Mucosa of gallbladder (tissue), 1 donor: ENCODE measurements around the gene UBA1. TPM values are rescaled to one million over a fixed set of nuclear protein-coding genes. Genes with fewer than 3 reads are reported as not detected.
"Not testable (repeated sequence)": the region's sequence is repeated elsewhere in the genome, so short reads cannot be mapped to it uniquely, and the experiment has no call there.

ENCODE experiments used
- DNase-seq: peaks from one replicate; pipeline ENCODE4 v3.0.0-alpha.2; 2020; ENCODE audit warnings: low spot score
- total RNA-seq: library from RNA; stranded (reverse); gene quantifications from one replicate; pipeline ENCODE4 v1.2.1, GENCODE V29; 2021
- donor health status: DM: no; HTN: no; CAD: no.

UBA1 gene
- total RNA-seq, 1 donor from 2014 or later: 252 TPM

DNA sequence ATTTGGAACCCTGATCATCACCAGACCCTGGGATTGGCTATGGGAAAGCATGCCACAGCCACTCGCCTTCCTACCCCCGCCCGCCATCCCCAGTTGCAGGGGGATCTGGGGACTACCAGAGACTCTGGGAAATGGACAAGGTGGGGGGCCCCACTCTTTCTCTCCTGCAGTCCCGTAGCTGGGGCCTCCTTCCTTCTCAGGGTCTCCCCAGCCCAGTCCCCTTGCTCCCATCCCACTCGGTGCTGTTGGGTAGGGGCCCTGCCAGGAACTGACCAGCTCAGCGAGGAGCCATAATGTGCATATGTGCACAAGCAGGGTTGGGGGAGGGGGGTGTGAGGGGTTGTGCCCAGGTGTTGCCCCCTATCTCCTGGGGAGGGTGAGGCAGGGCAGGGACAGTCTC, 35.8 kb downstream of the UBA1 start:
- no peak for DNase-seq

DNA sequence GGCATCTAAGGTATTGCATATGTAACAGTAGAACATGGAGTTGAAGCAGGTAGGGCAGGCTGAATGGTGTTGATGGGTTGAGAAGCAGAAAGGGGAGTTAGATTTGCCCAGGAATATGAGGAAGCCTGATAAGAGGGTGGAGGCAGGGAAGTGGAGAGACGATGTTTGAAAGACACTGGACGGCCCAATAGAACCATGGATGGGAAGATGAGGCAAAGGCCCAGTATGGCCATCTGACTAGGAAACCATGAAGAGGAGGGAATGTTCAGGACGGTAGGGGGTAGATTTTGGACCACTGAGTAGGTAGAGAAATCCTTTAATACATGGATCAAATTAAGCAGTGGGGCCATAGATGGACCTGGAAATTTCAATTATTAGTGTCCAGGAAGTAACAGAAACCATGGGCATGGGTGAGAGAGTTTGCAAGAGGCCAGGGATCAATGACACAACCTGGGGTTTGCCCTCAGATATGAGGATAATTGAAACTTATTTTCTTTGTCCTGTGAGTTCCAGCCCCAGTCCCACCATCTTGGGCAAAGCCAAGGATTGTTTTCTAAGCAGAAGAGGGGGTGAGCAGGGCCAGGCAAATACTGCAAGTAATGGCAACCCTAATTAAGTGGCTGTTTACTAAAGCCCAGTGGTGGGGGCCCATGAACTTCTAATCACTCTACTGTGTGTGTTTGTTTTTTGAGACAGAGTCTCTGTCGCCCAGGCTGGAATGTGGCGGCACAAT, 36.7 kb downstream of the UBA1 start:
- DNase-seq: no peak

DNA sequence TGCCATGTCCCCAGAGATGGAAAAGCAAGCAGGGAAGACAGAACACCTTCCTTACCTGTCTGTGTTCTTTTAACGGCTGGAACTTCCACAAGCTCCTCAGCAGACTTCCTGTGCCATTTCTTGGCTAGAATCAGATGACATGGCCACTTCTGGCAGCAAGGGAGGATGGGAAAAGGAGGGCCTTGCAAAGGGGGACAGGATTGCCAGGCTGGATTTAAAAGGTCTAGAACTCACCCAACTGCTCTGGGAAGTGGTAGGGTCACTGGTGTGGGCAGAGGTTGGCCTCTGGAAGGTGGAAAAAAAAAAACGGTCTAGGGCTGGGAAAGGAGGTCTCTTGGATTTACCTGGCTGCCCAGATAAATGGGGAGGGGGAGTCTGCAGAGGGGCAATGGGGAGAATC, 37.5 kb downstream of the UBA1 start:
- DNase-seq: no peak

DNA sequence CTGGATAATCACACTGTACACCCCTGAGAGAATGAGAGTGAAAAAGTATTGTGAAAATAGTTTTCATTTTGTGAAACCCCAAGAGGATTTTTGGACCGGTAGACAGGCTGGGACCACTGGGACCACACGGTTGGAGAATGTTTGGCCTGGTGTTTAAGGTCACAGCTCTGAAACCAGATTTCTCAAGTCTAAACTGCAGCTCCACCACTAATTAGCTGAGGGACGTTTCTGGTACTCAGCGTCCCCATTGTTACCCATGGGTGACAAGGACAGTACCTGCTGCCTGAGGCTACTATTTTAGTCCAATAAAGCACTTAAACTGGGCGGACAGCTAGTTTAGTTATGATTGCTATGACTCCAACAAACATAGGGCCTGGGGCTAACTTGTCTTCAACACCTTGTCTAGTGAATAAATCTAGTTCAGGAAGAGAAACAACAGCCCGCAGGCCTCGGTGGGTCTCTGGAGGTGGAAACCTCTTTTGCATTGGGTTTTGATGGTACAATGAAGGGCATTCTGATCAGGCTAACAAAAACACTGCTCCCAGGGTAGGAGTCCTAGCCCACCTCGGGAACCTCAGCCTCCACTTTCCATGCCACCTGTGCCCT, 38.7 kb downstream of the UBA1 start:
- DNase-seq: no peak

DNA sequence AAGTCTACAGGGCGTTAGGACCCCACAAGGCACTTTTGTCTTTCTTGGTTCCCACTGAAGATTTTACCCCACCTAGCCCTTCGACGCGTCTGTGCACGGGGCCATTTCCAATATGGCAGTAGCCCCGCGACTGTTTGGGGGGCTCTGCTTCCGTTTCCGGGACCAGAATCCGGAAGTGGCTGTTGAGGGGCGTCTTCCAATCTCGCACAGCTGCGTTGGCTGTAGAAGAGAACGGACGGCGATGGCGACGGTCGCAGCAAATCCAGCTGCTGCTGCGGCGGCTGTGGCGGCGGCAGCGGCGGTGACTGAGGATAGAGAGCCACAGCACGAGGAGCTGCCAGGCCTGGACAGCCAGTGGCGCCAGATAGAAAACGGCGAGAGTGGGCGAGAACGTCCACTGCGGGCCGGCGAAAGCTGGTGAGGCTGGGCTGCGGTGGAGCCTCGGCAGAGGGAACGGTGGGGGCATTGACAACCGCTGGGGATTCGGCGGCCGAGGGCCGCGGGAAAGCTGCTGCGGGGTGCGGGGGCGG, 39.2 kb downstream of the UBA1 start, which contains the start of gene USP11:
Gene USP11 (plus strand): TSS at position 207 of the 530 bp plus-strand sequence. CDS start 35 bp downstream, at position 242.
- peak; percentile 43 for DNase-seq

DNA sequence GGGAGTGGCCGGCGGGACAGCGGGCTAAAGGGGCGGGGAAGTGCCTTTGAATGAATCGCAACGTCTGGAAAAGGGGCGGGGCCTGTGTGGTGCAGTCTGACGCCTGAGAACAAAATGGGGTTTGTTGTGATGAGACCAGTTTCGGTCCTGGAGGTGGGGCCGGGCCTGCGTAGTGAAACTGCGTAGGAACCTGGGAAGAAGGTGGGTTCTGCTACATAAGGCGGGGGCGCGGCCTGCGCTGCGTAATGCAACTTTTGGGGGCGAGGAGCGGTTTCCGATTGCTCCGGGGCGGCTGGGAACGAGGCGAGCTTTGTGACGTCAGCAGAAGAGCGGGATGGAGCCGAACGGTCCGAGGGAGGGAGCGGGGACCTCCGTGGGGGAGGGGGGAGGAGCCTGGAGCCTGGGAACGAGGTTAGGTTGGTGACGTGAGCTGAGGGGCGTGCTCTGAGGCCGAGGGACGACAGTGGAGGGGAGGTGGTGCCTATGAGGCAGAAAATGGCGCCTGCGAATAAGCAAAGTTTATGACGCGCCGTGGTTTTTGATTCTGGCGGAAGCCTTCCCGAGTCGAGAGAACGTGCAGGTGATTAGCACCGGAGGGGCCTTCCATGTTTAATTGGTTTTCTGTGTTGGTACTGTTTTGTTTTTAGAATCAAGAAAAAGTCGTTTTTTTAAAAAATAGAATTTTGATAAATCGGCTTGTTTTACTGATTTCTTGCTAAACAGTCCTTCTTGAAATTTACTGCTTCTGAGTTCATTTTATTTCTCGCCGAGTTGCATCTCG, 39.9 kb downstream of the UBA1 start:
- DNase-seq: peak; percentile 95

DNA sequence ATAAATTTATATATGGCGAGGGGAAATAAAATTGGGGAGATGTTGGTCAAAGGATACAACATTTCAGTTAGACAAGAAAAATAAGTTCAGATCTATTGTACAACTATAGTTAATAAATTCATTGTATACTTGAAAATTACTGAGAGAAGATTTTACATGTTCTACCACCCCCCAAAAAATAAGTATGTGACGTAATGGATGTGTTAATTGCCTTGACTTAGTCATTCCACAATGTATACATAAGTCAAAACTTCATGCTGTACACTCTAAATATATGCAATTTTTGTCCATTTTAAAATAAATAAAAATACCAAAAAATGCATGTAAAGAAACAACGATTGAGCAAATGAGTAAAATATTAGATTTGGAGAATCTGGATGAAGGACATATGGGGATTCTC, 41.0 kb downstream of the UBA1 start:
- DNase-seq: no peak

DNA sequence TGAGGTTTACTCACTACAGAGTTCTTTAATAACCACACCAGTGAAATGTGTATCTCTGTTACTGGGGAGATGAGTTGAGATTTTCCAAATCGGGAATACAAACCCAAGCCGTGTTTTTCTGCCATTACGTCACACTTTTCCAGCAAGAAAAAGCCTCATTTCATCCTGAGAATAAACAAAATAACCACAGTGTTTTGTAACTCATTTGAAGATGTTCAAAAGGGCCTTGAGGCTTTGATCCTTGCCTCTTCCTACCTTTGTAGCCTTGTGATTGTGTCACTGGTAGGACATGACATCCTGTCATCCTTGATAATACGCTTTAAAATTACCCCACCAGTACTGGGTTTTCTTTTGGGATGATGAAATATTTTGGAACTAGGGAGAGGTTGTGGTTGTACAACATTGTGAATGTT, 42.1 kb downstream of the UBA1 start:
- no peak for DNase-seq

DNA sequence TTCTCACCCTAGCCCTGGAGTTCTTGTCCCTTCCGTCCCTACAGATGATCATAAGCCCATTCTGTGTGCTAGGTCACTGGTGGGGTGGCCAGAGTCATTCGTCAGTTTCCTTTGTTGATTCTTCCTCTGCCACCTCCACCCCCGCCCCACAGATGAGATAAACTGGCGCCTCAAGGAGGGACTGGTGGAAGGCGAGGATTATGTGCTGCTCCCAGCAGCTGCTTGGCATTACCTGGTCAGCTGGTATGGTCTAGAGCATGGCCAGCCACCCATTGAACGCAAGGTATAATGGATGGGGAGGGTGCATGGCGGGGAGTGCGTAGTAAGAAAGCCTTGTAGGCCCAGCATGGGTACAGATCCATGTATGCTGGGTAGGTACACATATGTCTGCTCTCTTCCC, 45.6 kb downstream of the UBA1 start:
- no peak for DNase-seq

DNA sequence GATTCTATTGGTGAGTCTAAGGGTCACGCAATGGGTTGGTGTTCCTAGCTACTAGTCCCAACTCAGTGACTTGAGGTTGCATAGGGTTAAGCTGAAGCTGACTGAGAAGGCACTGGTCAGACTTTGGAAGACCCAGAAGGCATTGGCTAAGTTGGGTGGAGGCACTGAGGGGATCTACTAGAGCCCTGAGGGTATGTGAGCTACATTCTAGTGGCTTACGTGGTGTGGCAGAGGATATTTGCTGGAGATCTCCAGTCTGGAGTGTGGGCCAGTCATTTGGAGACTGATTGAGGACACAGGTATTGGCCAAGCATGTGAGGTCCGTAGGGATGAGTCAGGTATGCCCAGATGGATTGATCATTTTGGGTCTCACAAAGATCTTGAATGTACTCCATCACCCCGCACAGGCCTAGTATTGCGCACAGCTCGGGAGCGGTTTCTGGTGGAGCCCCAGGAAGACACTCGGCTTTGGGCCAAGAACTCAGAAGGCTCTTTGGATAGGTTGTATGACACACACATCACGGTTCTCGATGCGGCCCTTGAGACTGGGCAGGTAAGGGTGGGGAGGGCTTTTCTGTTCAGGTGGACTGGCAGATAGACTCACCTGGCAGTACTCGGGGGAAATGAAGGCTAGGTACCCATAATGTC, 46.4 kb downstream of the UBA1 start:
- DNase-seq: no peak

DNA sequence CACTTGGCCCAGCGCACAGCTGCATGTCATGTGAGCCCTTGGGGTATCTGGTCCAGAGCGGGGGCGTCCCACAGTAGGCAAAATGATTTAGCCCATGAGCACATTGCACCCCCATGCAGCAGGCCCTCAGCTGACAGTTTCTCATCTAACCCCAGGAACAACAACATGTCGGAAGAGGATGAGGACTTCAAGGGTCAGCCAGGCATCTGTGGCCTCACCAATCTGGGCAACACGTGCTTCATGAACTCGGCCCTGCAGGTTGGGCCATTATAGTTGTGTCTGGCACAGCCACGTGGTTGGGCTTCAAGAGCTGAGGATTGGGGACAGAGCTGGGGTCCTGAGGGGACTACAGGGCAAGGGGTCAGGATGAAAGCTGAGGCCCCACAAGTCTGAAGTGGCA, 47.0 kb downstream of the UBA1 start:
- DNase-seq: no peak

DNA sequence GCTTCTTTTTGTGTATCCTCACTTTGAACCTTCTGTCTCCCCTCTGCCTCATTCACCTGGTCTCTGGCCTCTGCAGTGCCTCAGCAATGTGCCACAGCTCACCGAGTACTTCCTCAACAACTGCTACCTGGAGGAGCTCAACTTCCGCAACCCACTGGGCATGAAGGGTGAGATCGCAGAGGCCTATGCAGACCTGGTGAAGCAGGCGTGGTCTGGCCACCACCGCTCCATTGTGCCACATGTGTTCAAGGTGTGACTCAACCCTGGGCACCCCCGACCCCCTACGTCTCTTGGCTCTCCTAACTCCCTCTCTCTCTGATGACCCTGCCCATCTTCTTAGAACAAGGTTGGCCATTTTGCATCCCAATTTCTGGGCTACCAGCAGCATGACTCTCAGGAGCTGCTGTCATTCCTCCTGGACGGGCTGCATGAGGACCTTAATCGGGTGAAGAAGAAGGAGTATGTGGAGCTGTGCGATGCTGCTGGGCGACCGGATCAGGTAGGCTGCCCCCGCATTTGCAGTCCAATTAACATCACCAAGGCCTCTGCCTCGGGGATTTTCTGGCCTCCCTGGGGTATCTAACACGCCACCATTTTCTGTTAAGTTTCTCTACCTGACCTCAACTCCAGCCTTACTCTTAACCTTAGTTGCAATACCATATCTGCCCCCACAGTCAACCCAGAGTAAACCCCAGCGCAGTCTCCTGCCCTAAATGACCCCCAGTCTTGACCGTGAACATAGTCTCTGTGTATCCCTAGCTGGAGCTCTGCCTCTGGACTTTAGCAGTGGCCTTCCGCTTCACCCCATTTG, 47.8 kb downstream of the UBA1 start:
- no peak for DNase-seq

DNA sequence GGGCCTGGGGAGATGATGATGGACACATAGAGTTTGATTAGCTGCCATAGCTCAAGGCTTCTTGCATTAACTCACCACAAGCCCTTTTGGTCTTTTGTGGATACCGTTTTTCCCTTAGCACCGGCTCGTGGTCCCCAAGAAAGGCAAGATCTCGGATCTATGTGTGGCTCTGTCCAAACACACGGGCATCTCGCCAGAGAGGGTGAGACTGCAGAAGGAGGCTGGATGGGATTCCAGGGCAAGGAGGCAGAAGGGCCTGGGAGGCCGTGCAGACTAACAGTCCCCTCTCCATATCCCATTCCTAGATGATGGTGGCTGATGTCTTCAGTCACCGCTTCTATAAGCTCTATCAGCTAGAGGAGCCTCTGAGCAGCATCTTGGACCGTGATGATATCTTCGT, 48.7 kb downstream of the UBA1 start:
- DNase-seq: no peak

DNA sequence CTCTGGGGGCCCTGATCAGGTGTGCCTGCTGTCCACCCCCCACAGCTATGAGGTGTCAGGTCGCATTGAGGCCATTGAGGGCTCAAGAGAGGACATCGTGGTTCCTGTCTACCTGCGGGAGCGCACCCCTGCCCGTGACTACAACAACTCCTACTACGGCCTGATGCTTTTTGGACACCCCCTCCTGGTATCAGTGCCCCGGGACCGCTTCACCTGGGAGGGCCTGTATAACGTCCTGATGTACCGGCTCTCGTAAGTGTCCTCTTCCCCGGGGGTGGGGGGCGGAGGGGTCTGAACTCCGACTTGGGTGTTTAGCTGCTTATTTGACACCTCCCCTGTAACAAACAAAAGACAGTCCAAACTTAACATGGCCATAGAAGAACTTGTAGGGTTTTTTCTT, 49.7 kb downstream of the UBA1 start:
- DNase-seq: no peak

DNA sequence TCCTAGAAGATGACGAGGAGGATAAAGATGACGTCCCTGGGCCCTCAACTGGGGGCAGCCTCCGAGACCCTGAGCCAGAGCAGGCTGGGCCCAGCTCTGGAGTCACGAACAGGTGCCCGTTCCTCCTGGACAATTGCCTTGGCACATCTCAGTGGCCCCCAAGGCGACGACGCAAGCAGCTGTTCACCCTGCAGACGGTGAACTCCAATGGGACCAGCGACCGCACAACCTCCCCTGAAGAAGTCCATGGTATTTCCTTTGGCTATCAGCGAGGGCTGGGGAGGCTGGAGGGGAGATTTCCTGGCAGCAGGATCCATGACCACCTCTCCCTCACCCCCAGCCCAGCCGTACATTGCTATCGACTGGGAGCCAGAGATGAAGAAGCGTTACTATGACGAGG, 51.0 kb downstream of the UBA1 start:
- DNase-seq: no peak

DNA sequence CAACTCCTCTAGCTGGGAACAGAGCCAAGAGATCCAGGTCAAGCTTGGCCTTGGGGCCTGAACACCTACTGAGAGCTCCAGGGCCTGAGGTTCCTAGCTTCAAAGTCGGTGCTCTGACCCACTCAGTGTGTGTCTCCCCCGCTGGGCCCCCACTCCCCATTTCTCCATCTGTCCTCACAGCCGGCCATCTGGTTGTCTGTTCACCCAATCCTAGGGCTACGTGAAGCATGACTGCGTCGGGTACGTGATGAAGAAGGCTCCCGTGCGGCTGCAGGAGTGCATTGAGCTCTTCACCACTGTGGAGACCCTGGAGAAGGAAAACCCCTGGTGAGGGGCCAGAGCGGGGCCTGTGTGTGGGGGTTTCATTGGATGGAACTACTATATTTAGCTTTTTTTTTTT, 51.5 kb downstream of the UBA1 start:
- DNase-seq: no peak

DNA sequence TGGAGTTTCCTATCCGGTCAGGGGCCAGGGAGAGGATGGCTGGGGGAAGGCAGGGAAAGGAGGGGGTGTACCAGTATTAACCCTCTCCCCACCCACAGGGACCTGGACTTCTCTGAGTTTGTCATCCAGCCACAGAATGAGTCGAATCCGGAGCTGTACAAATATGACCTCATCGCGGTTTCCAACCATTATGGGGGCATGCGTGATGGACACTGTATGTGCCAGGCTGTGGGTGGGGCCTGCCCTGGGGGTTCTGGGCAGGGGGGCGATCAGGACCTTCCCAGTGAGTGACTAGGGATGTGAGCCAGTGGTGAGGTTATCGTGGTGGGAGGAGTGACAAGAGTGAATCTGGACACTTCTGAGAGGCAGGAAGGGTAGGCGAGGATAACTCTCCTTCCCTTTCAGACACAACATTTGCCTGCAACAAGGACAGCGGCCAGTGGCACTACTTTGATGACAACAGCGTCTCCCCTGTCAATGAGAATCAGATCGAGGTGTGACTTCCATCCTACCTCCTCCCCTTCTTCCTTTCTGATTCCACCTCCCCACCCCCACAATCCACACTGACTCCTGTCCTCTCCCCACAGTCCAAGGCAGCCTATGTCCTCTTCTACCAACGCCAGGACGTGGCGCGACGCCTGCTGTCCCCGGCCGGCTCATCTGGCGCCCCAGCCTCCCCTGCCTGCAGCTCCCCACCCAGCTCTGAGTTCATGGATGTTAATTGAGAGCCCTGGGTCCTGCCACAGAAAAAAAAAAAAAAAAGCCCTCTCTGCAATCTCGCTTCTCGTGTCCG, 53.8 kb downstream of the UBA1 start:
- DNase-seq: no peak

DNA sequence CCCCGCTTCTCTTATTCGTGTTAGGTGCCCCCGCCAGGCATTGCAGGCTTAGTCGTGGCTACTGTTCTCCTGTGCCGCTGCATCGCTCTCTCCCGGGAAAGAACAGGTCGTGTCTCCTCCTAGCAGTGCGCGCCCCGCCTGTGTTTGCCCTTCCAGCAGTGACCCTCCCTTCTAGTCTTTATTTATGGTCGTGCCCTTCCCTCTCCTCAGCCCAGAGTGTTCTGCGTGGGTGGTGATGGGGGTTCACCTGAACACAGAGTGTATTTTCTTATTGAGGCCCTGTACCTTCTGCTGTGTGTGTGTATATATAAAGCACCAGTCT, 54.3 kb downstream of the UBA1 start:
- no peak for DNase-seq

DNA sequence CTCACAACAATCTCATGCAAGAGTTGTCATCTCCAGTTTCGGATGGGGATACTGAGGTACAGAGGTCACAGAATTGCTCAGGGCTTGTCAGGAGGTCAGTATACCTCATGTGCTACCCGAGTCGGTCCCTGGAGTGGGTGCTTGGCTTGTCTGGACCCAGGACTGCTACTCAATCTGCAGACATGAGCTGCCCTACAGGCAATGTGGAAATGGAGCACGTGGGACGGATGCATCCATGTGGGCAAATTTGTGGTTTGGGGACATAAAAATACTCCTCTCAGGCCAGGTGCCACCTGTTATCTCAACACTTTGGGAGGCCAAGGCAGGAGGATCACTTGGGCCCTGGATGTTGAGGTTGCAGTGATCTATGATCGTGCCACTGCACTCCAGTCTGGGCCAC, 54.9 kb downstream of the UBA1 start:
- no peak for DNase-seq

DNA sequence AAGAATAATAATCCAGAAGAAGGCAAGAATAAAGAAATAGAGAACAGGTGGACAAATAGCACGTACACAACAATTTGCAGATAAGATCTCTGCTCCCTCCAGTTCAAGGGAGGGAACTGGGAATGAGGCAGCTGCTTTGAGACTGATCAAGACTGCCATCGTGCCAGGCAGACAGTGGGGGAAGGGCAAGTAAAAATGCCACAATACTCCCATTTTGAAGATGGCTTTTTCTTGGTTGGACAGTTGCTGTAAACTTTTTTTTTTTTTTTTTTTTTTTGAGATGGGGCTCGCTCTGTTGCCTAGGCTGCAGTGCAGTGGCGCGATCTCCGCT, 56.4 kb downstream of the UBA1 start:
- DNase-seq: no peak

DNA sequence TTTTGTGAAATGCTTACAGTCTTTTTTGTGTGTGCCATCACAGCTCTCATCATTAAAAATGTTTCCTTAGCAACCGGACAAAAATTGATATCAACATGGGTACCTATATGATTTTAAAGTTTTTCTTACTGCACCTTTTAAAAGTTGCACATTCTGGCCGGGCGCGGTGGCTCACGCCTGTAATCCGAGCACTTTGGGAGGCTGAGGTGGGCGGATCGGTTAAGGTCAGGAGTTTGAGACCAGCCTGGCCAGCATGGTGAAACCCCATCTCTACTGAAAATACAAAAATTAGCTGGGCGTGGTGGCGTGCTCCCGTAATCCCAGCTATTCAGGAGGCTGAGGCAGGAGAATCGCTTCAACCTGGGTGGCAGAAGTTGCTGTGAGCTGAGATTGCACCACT, 64.0 kb downstream of the UBA1 start:
- DNase-seq: not testable (repeated sequence)
